Suprapubic skin (tissue), 4 donors: ENCODE results near the gene CTNNBIP1. TPM values are rescaled to one million over a fixed set of nuclear protein-coding genes. Genes with fewer than 3 reads are reported as not detected.

Experiments
- DNase-seq, 2 donors: peaks; one replicate each; pipeline ENCODE4 v3.0.0-alpha.2; 2019; ENCODE audit warnings: low spot score in 2 of 2
- H3K27ac ChIP-seq: fragments of 200-600 bp; sonication (generic); one replicate; pipeline ENCODE4 v1.5.1; 2019
- H3K27me3 ChIP-seq: fragments of 200-600 bp; sonication (generic); one replicate; pipeline ENCODE4 v1.5.1; 2019
- H3K36me3 ChIP-seq: fragments of 200-600 bp; sonication (generic); one replicate; pipeline ENCODE4 v1.5.1; 2019
- H3K4me1 ChIP-seq: fragments of 200-600 bp; sonication (generic); one replicate; pipeline ENCODE4 v1.5.1; 2019
- H3K4me3 ChIP-seq: fragments of 200-600 bp; sonication (generic); one replicate; pipeline ENCODE4 v1.5.1; 2019; ENCODE audit warnings: mild to moderate bottlenecking
- H3K9me3 ChIP-seq: fragments of 200-600 bp; sonication (generic); one replicate; pipeline ENCODE4 v1.5.1; 2019
- EP300 ChIP-seq: sonication (generic); formaldehyde crosslinking; IDR thresholded peaks from one replicate; pipeline ENCODE4 v1.6.1; 2017; ENCODE audit warnings: antibody characterized with exemption
- POLR2A ChIP-seq, 2 donors: fragments of 450-650 bp; IDR thresholded peaks; one replicate each; pipeline ENCODE4 v1.6.1; 2017; ENCODE audit warnings: antibody characterized with exemption in 2 of 2, mild to moderate bottlenecking in 2 of 2, moderate library complexity in 2 of 2
- POLR2AphosphoS5 ChIP-seq, 3 donors: sonication (generic); formaldehyde crosslinking; IDR thresholded peaks; one replicate each; pipeline ENCODE4 v1.6.1; 2017; ENCODE audit warnings: antibody characterized with exemption in 3 of 3
- WGBS: methylation state at CpG from one replicate; pipeline ENCODE4 v1.1.5; 2018; 5-methylcytosine and 5-hydroxymethylcytosine counted together
- total RNA-seq, 4 donors: library from RNA; depleted of rRNA; stranded (reverse); fragments of >200 nt; gene quantifications; one replicate each; pipeline ENCODE4 v1.1.0, GENCODE V29; 2016
- TF ChIP-seq, protein P1 (sequence below), 2 donors: fragments of 200-600 bp in 1 of 2; fragments of 450-650 bp in 1 of 2; sonication (generic) in 1 of 2; IDR thresholded peaks; one replicate each; pipeline ENCODE4 v1.5.1; 2016 to 2019; ENCODE audit warnings: antibody characterized with exemption in 2 of 2, mild to moderate bottlenecking in 1 of 2, moderate library complexity in 1 of 2

The CTNNBIP1 gene
- total RNA-seq, 4 donors from 2014 or later: 197 to 538 (median 406) TPM

DNA sequence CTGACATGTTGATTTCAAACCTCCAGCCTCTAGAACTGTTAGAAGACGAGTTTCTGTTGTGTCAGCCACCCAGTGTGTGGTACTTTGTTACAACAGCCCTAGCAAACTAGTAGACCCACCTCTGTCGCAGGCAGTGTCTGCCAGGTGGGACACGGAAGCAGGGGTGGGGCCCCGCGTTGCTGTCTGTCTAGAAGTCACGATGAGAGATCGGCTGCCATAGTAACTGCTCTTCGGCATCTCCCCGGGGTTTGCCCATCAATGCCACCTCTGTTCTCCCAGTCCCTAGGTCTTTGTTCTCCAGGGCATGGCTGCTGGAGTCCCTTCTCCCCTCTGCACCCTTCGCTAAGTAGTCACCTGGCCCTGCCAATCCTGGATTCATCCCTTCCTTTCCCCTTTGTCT, 71.1 kb downstream of the CTNNBIP1 start:
- Histone ChIP-seq H3K36me3 (no peaks in the 10 kb centered on the region), H3K4me3 (no peak overlapping the region), H3K4me1 (peaks cover 60% of the 10 kb centered on the region), H3K27me3 (no peaks in the 10 kb centered on the region), H3K9me3 (no peaks in the 10 kb centered on the region), H3K27ac (no peak overlapping the region)
- DNase-seq: peak in 1 of 2 donors; percentile 65
- no peak for TF ChIP-seq EP300
- TF ChIP-seq, protein P1, sequence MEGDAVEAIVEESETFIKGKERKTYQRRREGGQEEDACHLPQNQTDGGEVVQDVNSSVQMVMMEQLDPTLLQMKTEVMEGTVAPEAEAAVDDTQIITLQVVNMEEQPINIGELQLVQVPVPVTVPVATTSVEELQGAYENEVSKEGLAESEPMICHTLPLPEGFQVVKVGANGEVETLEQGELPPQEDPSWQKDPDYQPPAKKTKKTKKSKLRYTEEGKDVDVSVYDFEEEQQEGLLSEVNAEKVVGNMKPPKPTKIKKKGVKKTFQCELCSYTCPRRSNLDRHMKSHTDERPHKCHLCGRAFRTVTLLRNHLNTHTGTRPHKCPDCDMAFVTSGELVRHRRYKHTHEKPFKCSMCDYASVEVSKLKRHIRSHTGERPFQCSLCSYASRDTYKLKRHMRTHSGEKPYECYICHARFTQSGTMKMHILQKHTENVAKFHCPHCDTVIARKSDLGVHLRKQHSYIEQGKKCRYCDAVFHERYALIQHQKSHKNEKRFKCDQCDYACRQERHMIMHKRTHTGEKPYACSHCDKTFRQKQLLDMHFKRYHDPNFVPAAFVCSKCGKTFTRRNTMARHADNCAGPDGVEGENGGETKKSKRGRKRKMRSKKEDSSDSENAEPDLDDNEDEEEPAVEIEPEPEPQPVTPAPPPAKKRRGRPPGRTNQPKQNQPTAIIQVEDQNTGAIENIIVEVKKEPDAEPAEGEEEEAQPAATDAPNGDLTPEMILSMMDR (IDR thresholded peaks at IDR 0.05): no peak
- TF ChIP-seq POLR2A (IDR thresholded peaks at IDR 0.05): no peak
- no peak for TF ChIP-seq POLR2AphosphoS5 (IDR thresholded peaks at IDR 0.05)
- WGBS: 47% methylated on average over 10 of the region's 10 CpGs

DNA sequence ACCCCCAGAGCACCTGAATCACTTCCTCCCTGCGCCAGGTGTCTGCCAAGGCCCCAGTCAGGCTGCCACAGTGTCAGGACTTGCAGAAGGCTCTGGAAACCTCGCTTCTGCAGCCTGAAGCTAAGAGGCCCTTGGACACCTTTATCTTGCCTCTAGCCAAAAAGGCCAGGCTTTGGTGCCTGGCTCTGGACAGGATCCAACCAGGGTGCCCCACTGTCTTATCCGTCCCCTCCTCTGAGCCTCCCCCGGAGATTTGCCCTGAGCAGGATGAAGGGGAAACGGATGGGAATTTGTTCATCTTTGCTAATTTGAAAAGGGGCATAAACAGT, 73.5 kb downstream of the CTNNBIP1 start:
- H3K4me1 ChIP-seq: peaks cover 43% of the 10 kb centered on the region
- H3K9me3 ChIP-seq: no peaks in the 10 kb centered on the region
- H3K4me3 ChIP-seq: no peak overlapping the region
- H3K36me3 ChIP-seq: no peaks in the 10 kb centered on the region
- no peak for TF ChIP-seq EP300
- TF ChIP-seq POLR2A (IDR thresholded peaks at IDR 0.05): no peak
- TF ChIP-seq POLR2AphosphoS5 (IDR thresholded peaks at IDR 0.05): peak in 1 of 3 donors; percentile 11
- TF ChIP-seq, protein P1 (IDR thresholded peaks at IDR 0.05): no peak
- DNase-seq: peak in 1 of 2 donors; percentile 65
- H3K27ac ChIP-seq: peak overlapping the region; percentile 64
- 49% methylated on average over 5 of the region's 5 CpGs for WGBS
- H3K27me3 ChIP-seq: no peaks in the 10 kb centered on the region

DNA sequence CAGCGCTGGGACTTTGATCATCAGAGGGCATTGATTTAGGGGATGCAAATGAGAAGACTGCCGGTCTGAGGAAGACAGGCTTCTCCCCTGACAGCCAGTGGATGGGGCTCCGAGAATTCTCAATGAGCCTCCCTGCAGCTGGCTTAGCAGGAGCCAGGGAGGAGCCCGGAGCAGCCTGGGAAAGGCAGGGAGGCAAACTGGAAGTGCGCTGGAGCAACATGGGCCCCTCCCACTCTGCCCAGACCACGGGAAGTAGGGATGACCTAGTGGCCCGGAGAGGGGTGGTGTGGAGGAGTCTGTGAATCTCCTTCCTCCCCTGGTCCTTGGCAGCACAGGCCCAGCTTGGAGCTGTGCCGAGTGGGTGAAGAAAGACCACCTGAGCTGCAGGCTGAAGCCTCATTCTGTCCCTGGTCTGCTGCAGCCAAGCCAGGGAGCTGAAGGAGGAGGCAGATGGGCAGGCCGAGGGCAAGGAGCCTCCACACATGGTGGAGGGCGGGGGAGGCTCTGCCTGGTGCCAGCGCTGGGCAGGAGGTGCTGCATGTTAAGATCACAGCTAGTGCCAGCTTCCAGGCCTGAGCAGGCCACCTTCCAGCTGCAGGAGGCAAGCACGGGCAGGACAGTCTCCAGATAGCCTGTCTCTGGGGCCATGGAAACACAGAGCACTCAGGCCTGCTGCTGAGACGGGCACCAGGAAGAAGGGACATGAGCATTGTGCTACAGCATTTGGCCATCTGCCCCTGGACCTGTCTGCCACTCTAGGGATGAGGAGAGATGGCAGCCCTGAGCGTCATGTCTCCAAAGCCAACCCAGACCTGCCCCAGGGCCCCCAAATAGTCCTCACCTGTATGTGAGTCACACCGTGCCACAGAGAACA, 74.1 kb downstream of the CTNNBIP1 start:
- Histone ChIP-seq H3K4me3 (no peak overlapping the region), H3K4me1 (peaks cover 44% of the 10 kb centered on the region)
- WGBS: 30% methylated on average over 6 of the region's 15 CpGs

DNA sequence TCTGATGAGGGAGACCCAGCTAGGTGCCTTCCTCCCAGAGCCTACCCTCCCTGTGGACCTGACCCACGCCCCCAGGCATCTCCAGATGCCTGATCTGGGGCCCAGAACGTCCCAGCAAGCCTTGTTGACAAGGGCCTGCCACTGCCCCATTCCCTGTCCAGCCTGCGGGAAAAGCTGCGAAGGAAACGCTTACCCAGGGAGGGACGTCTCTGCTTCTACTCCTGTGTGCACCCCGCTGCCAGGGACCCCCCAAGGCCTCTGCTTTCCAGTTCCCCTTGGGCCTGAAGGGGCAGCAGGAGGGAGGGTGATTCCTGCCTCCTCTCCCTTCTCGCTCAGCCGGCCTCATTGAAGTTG, 74.7 kb downstream of the CTNNBIP1 start:
- no peaks in the 10 kb centered on the region for H3K27me3 ChIP-seq
- TF ChIP-seq EP300: no peak
- no peak for TF ChIP-seq POLR2AphosphoS5 (IDR thresholded peaks at IDR 0.05)
- TF ChIP-seq POLR2A (IDR thresholded peaks at IDR 0.05): no peak
- TF ChIP-seq, protein P1 (IDR thresholded peaks at IDR 0.05): no peak
- peak overlapping the region; percentile 64 for H3K27ac ChIP-seq
- 32% methylated on average over 2 of the region's 9 CpGs for WGBS
- peaks cover 43% of the 10 kb centered on the region for H3K4me1 ChIP-seq
- no peak overlapping the region for H3K4me3 ChIP-seq
- DNase-seq: no peak
- H3K9me3 ChIP-seq: no peaks in the 10 kb centered on the region
- H3K36me3 ChIP-seq: no peaks in the 10 kb centered on the region

More for the DNA sequence above, 74.1 kb downstream of the CTNNBIP1 start:
- Histone ChIP-seq H3K27ac (peak overlapping the region; percentile 64), H3K27me3 (no peaks in the 10 kb centered on the region), H3K9me3 (no peaks in the 10 kb centered on the region), H3K36me3 (no peaks in the 10 kb centered on the region)
- TF ChIP-seq EP300 (no peak), POLR2AphosphoS5 (IDR thresholded peaks at IDR 0.05) (no peak), POLR2A (IDR thresholded peaks at IDR 0.05) (no peak)
- TF ChIP-seq, protein P1 (IDR thresholded peaks at IDR 0.05): no peak
- no peak for DNase-seq

DNA sequence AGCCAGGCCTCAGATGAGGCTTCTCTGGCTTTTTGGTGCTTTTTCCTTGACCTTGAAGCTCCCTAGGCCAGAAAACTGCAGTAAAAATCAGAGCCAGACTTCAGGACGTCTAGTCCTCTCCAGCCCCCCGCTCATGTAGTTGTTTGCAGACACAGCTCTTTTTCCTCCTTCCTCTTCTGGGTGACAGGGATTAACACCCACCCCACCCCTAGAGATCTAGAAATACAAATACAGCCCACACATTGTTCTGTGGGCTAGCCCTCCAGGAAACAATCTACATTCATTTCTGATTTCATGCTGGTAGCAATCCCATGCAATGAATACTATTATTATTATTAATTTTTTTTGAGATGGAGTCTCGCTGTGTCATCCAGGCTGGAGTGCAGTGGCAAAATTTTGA, 76.4 kb downstream of the CTNNBIP1 start:
- peaks cover 38% of the 10 kb centered on the region for H3K4me1 ChIP-seq
- no peak for TF ChIP-seq POLR2AphosphoS5 (IDR thresholded peaks at IDR 0.05)
- TF ChIP-seq POLR2A (IDR thresholded peaks at IDR 0.05): no peak
- TF ChIP-seq, protein P1 (IDR thresholded peaks at IDR 0.05): no peak
- no peak for TF ChIP-seq EP300
- no peak overlapping the region for H3K27ac ChIP-seq
- no peaks in the 10 kb centered on the region for H3K27me3 ChIP-seq
- no peaks in the 10 kb centered on the region for H3K36me3 ChIP-seq
- no peak overlapping the region for H3K4me3 ChIP-seq
- DNase-seq: no peak
- WGBS: 67% methylated on average over 3 of the region's 3 CpGs
- no peaks in the 10 kb centered on the region for H3K9me3 ChIP-seq
